ENCODE results near the gene PTPN2. TPM values are rescaled to one million over a fixed set of nuclear protein-coding genes. Genes with fewer than 3 reads are reported as not detected.

The PTPN2 gene
- polyA plus RNA-seq, 1 experiment: 25.9 TPM

- DNase-seq (ENCODE audit: low read depth, low spot score): no peak
- no peak overlapping the region for H3K4me3 ChIP-seq (ENCODE audit: low read depth, low read length)
- ChIA-PET POLR2A (interaction anchor here (0.9 to 1.0 kb wide), 2 partner anchors 55 kb away, joined by 3 to 5 read pairs; partner anchors contain the start of gene PTPN2), CTCF (no interaction called here)
- peaks cover 6% of the 10 kb centered on the region for H3K9me3 ChIP-seq (ENCODE audit: control insufficient read depth, insufficient read depth, low read length)
- H3K27ac ChIP-seq (ENCODE audit: low read depth, low read length): peak overlapping the region; percentile 47
- TF ChIP-seq, protein P1, sequence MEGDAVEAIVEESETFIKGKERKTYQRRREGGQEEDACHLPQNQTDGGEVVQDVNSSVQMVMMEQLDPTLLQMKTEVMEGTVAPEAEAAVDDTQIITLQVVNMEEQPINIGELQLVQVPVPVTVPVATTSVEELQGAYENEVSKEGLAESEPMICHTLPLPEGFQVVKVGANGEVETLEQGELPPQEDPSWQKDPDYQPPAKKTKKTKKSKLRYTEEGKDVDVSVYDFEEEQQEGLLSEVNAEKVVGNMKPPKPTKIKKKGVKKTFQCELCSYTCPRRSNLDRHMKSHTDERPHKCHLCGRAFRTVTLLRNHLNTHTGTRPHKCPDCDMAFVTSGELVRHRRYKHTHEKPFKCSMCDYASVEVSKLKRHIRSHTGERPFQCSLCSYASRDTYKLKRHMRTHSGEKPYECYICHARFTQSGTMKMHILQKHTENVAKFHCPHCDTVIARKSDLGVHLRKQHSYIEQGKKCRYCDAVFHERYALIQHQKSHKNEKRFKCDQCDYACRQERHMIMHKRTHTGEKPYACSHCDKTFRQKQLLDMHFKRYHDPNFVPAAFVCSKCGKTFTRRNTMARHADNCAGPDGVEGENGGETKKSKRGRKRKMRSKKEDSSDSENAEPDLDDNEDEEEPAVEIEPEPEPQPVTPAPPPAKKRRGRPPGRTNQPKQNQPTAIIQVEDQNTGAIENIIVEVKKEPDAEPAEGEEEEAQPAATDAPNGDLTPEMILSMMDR (IDR thresholded peaks at IDR 0.05; ENCODE audit: low read depth, low read length): no peak
- H3K27me3 ChIP-seq (ENCODE audit: control insufficient read depth, insufficient read depth, low read length): no peaks in the 10 kb centered on the region
Measured at GRCh38 chr18:12828116-12829051, 55.7 kb downstream of the PTPN2 start.

DNA sequence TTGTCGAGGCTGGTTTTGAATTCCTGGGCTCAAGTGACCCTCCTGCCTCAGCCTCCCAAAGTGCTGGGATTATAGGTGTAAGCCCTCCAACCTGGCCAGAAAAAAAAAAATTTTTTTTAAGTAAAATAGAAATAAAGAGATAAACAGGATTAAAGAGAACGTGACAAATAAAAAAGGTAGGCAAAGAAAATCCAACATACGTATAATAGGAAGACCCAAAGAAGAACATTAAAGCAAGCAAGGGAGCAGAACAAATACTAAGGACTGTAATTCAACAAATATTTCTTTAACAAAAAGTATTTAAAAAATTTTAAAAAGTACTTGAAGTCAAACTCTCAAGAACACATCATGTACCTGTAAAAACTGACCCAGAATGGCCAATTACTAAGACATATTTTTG lies 56.4 kb downstream of the PTPN2 start:
- no peak for DNase-seq (ENCODE audit: low read depth, low spot score)
- POLR2A ChIA-PET: interaction anchor here (1.0 kb wide), 1 partner anchor 56 kb away, joined by 3 read pairs; the partner anchor contains the start of gene PTPN2
- CTCF ChIA-PET: no interaction called here
- H3K27me3 ChIP-seq (ENCODE audit: control insufficient read depth, insufficient read depth, low read length): no peaks in the 10 kb centered on the region
- peaks cover 6% of the 10 kb centered on the region for H3K9me3 ChIP-seq (ENCODE audit: control insufficient read depth, insufficient read depth, low read length)
- H3K27ac ChIP-seq (ENCODE audit: low read depth, low read length): no peak overlapping the region
- TF ChIP-seq, protein P1 (IDR thresholded peaks at IDR 0.05; ENCODE audit: low read depth, low read length): no peak
- no peak overlapping the region for H3K4me3 ChIP-seq (ENCODE audit: low read depth, low read length)

- Histone ChIP-seq H3K27me3 (ENCODE audit: control insufficient read depth, insufficient read depth, low read length) (no peaks in the 10 kb centered on the region), H3K9me3 (ENCODE audit: control insufficient read depth, insufficient read depth, low read length) (peaks cover 6% of the 10 kb centered on the region), H3K27ac (ENCODE audit: low read depth, low read length) (no peak overlapping the region), H3K4me3 (ENCODE audit: low read depth, low read length) (no peak overlapping the region)
- ChIA-PET CTCF (no interaction called here), POLR2A (no interaction called here)
- TF ChIP-seq, protein P1 (IDR thresholded peaks at IDR 0.05; ENCODE audit: low read depth, low read length): no peak
- no peak for DNase-seq (ENCODE audit: low read depth, low spot score)
Measured at GRCh38 chr18:12825230-12825629, 58.8 kb downstream of the PTPN2 start.

DNA sequence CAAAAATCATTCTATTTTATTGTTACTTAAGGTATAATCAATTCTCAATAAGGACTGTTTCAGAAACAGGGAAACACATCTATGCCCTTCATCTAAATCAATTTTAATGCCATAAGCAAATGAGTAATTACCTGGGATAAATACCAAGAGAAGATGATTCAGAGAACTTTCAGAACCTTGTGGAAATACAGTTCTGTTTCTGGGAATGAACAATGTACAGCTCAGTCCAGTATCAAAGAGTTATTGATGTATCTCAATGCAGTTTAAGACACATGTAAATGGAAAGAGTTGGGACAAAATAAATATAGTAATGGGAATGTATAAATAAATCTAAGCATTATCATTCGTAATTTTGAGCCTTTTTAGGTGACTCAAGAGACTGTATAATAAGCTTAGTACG lies 60.1 kb downstream of the PTPN2 start:
- Histone ChIP-seq H3K27me3 (ENCODE audit: control insufficient read depth, insufficient read depth, low read length) (no peaks in the 10 kb centered on the region), H3K27ac (ENCODE audit: low read depth, low read length) (no peak overlapping the region), H3K9me3 (ENCODE audit: control insufficient read depth, insufficient read depth, low read length) (peaks cover 6% of the 10 kb centered on the region), H3K4me3 (ENCODE audit: low read depth, low read length) (no peak overlapping the region)
- TF ChIP-seq, protein P1 (IDR thresholded peaks at IDR 0.05; ENCODE audit: low read depth, low read length): no peak
- CTCF ChIA-PET: interaction anchor here (0.8 kb wide), 1 partner anchor 840 kb away, joined by 3 read pairs; no protein-coding TSS in a partner anchor
- no peak for DNase-seq (ENCODE audit: low read depth, low spot score)
- POLR2A ChIA-PET: no interaction called here

DNA sequence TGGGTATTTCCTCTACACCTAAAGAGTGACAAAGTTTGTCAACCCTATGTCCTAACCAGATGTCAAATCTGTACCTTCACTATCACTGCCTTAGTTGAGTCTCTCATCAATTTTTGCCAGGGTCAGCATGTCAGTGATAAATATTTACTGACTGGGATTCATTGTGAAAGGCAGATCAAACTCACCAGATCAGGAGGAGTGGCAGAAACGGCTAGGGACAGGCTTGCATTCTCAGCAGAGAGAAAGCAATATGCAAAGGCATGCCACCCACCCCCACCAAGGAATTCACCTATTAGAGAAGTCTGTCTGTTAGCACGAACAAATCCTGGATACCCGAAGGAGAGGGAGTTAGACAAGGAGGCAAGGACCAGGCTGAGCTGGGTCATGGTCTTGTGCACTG lies 62.6 kb downstream of the PTPN2 start:
- ChIA-PET POLR2A (no interaction called here), CTCF (no interaction called here)
- Histone ChIP-seq H3K4me3 (ENCODE audit: low read depth, low read length) (no peak overlapping the region), H3K27ac (ENCODE audit: low read depth, low read length) (no peak overlapping the region), H3K9me3 (ENCODE audit: control insufficient read depth, insufficient read depth, low read length) (no peaks in the 10 kb centered on the region), H3K27me3 (ENCODE audit: control insufficient read depth, insufficient read depth, low read length) (no peaks in the 10 kb centered on the region)
- DNase-seq (ENCODE audit: low read depth, low spot score): no peak
- TF ChIP-seq, protein P1 (IDR thresholded peaks at IDR 0.05; ENCODE audit: low read depth, low read length): no peak
